ENCODE results near the gene PRR19.
A peak's percentile ranks its signal among the peaks of the same experiment; 100 is the strongest.

DNA sequence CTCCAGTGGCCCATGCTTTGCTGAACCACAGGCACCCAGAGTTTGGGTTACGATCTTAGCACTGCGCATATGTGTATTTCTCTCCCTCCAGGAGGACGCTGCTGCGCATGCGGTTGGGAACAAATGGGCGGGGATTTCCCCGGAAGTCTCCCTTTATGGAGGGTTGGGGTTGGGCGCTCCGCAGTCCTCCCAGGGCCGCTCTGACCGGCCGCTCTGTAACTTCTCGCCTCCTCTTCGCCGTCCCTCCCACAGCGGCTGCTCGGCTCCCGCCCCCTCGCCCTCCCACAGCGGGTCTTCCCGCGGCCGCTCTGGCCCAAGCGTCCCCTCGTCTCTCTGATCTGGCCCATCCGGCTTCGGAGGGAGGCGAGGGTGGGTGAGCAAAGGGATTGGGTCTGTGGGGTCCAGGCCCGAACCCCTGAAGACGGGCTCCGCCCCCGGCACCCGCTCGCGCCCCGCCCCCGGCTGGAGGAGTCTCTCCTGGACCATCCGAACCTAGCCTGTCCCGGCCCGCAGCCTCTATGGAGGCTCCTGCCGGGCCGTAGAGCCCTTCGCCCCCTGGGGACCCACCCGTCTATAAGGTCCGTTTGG, 23.5 kb downstream of the PRR19 start, which contains the start of gene MEGF8:
- TF ChIP-seq, protein P1, sequence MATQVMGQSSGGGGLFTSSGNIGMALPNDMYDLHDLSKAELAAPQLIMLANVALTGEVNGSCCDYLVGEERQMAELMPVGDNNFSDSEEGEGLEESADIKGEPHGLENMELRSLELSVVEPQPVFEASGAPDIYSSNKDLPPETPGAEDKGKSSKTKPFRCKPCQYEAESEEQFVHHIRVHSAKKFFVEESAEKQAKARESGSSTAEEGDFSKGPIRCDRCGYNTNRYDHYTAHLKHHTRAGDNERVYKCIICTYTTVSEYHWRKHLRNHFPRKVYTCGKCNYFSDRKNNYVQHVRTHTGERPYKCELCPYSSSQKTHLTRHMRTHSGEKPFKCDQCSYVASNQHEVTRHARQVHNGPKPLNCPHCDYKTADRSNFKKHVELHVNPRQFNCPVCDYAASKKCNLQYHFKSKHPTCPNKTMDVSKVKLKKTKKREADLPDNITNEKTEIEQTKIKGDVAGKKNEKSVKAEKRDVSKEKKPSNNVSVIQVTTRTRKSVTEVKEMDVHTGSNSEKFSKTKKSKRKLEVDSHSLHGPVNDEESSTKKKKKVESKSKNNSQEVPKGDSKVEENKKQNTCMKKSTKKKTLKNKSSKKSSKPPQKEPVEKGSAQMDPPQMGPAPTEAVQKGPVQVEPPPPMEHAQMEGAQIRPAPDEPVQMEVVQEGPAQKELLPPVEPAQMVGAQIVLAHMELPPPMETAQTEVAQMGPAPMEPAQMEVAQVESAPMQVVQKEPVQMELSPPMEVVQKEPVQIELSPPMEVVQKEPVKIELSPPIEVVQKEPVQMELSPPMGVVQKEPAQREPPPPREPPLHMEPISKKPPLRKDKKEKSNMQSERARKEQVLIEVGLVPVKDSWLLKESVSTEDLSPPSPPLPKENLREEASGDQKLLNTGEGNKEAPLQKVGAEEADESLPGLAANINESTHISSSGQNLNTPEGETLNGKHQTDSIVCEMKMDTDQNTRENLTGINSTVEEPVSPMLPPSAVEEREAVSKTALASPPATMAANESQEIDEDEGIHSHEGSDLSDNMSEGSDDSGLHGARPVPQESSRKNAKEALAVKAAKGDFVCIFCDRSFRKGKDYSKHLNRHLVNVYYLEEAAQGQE (IDR thresholded peaks at IDR 0.05), result peak; percentile 51
- no peak for TF ChIP-seq HNF4G (IDR thresholded peaks at IDR 0.05)
- peak; percentile 74 for TF ChIP-seq MAX (IDR thresholded peaks at IDR 0.05)
- TF ChIP-seq, protein P2, sequence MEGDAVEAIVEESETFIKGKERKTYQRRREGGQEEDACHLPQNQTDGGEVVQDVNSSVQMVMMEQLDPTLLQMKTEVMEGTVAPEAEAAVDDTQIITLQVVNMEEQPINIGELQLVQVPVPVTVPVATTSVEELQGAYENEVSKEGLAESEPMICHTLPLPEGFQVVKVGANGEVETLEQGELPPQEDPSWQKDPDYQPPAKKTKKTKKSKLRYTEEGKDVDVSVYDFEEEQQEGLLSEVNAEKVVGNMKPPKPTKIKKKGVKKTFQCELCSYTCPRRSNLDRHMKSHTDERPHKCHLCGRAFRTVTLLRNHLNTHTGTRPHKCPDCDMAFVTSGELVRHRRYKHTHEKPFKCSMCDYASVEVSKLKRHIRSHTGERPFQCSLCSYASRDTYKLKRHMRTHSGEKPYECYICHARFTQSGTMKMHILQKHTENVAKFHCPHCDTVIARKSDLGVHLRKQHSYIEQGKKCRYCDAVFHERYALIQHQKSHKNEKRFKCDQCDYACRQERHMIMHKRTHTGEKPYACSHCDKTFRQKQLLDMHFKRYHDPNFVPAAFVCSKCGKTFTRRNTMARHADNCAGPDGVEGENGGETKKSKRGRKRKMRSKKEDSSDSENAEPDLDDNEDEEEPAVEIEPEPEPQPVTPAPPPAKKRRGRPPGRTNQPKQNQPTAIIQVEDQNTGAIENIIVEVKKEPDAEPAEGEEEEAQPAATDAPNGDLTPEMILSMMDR (IDR thresholded peaks at IDR 0.05; ENCODE audit: low read depth, low read length, missing input control), result peak; percentile 88
- TF ChIP-seq, protein P3, sequence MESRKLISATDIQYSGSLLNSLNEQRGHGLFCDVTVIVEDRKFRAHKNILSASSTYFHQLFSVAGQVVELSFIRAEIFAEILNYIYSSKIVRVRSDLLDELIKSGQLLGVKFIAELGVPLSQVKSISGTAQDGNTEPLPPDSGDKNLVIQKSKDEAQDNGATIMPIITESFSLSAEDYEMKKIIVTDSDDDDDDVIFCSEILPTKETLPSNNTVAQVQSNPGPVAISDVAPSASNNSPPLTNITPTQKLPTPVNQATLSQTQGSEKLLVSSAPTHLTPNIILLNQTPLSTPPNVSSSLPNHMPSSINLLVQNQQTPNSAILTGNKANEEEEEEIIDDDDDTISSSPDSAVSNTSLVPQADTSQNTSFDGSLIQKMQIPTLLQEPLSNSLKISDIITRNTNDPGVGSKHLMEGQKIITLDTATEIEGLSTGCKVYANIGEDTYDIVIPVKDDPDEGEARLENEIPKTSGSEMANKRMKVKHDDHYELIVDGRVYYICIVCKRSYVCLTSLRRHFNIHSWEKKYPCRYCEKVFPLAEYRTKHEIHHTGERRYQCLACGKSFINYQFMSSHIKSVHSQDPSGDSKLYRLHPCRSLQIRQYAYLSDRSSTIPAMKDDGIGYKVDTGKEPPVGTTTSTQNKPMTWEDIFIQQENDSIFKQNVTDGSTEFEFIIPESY (IDR thresholded peaks at IDR 0.05), result peak; percentile 70
- no peak for TF ChIP-seq FOXA2 (IDR thresholded peaks at IDR 0.05)
- peak; percentile 54 to 89 for TF ChIP-seq GABPA (IDR thresholded peaks at IDR 0.05 in 1 of 2, conservative IDR thresholded peaks at IDR 0.05 in 1 of 2)
